HG03064 (cell line): ENCODE results near the gene ARHGAP24.

Source experiments
- ATAC-seq: cut with Tn5 transposase; IDR thresholded peaks from one replicate; pipeline ENCODE4 v1.9.1; 2021; ENCODE audit warnings: low read depth; ENCODE audit not compliant: unreplicated experiment

ARHGAP24 gene

DNA sequence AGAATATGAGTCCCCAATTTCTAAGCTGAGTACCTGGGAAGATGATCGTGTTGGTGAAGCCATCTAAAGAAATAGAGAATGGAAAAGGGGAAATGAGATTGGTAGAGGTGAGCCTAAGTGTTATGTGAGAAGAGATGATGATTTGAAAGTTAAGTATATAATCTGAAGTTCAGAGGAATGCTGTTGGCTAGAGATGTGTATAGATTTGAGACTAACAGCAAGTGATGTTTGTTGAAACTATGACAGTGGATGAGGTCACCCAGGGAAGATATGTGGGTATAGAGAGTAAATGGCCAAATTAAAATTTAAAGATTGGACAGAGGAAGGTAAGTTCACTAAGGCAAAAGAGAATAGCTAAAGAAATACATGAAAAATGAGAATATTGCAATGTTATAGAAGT is 560.7 kb downstream of the ARHGAP24 start:
- no peak for ATAC-seq

DNA sequence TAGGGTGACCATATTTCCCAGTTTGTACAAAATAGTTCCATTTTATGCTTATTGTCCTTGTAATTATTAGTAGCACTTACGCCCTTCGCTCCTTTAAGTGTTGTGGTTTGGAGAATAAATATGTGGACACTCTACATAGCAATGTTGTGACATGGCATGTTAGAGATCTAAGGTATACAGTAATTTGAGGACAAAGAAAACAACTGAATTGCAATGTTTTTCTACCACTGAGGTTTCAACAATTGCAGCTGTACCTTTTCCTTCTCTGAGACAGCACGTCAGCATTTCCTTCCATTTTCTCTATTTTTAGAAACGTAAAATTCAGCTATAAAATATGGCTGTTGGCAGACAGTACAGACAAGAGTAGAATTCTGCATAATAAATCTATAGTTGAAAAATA is 561.8 kb downstream of the ARHGAP24 start:
- ATAC-seq: no peak

DNA sequence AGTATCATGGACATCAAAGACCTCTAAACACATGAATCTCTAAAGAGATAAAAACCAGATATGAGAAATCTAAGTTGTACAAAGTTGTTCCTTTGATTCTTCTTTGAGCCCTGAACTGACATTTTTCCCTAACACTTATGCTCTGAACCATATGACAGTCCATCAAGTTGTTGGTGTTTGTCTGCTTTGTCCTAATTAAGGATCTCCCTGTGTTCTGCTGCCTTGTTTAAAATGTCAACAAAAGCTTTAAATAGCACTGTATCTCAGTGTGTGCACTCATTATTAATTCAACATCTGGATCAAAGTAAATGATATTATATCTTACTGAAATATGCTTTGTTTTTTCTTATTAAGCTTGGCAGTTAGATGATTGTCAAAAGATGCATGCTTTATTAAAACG is 563.1 kb downstream of the ARHGAP24 start:
- ATAC-seq: no peak

DNA sequence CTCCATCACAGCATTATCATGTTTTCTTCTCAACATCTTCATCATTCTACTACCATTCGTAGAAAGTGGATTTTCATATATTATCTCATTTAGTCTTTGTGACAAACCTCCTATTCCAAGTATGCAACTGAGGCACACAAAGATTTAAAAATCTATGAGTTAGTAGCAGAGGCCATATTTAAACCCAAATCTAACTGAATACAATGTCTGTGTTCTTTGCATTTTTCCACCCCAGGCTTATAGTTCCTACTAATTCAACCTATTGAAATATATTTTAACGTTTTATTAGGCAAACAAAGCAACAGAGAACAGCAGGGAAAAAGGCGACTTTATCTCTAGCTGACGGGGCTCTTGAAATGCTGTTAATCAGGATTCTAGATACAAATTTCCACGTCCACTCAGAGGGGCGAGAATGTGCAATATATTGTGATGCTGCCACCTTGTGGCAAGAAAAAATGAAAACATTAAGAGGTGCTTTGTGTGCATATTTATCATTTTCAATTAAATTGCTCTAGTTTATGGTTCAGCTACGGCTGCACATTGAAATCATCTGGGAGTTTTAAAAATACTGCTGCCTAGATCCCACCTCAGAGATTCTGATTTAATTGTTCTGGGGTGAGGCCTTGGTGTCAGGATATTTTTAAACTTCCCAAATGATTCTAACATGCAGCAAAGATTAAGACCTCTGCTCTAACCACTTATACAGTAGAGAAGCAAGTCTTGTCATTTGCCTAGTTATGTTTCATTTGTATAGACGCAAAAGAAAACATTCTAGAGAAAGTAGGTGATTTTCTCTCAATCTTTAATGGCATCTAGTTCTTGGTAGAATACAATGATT is 569.0 kb downstream of the ARHGAP24 start:
- ATAC-seq: no peak

DNA sequence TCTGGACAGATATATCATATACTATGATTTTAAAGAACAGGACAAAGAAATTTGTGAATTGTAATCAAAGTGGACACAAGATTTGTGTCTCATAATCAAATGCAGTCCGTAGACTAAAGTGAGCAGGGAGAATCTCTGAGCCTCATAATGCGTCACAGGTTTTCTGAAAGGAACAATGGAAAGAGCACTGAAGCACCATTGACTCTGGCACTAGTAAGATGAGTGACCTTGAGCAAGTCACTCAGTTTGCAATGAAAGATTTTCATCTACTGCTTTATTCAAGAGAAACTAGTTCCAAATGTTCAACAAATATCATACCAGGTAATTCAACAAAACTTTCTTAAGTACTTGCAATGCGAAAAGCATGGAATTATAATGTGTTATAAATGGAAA is 569.6 kb downstream of the ARHGAP24 start:
- no peak for ATAC-seq

DNA sequence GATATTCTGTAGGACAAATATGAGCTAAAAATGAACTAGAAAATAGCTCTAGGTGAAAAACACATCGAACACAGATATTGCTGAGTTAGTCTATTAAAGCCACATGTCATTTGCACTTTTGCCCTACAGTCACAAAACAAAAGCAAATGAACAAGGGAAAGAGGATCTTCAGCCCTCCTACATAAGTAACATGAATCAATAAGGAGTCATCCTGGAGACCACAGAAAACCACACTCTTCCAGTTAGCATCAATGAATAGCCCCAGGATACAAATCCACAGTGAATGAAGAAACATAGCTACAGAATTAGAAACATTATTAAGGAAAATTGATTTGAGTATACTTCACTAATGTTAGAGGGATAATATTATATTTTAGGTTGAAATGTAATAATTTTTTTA is 573.5 kb downstream of the ARHGAP24 start:
- ATAC-seq: no peak

DNA sequence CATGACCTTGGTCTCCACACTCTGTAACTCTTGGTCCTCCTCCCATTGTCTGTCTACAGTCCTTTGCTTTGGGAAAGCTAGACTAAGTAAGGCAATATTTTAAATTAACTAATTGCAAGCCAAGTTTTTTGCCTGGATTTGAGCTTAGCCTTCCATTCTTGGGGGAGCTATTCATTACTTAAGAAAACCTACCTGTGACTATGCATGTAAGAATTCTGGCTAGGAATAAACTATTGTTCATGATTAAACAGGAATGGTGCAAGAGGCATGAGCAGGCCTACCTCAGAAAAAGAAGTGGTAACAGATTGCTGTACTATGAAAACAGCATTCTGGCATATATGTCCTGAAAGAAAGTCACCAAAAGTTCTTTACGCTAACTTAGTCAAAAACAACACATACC is 575.5 kb downstream of the ARHGAP24 start:
- ATAC-seq: no peak
